NCI-H524 (cell line): ENCODE results near the gene TMEM219.

Experiments
- DNase-seq, 2 experiments: peaks; one replicate each; lab custom pipeline; 2025; lab: John Stamatoyannopoulos, UW

TMEM219 gene

GRCh38 chr16:29995324-29995910 lies 33.5 kb downstream of the TMEM219 start, which contains the start of gene HIRIP3:
Gene HIRIP3 (minus strand): TSS chr16:29995617. CDS start chr16:29995605, 12 bp downstream.
- DNase-seq, result peak; percentile 71 to 90

- peak; percentile 97 for DNase-seq
Measured at GRCh38 chr16:29995911-29996765, 34.3 kb downstream of the TMEM219 start, which contains the start of gene INO80E. Gene INO80E (plus strand): TSS chr16:29996241. CDS start chr16:29996311, 70 bp downstream.

- DNase-seq, result peak in 1 of 2 experiments; percentile 27
Measured at GRCh38 chr16:29996766-29997250, 34.9 kb downstream of the TMEM219 start.

- DNase-seq, result no peak
Measured at GRCh38 chr16:29999605-30000004, 37.7 kb downstream of the TMEM219 start.

GRCh38 chr16:30000735-30001631 lies 39.1 kb downstream of the TMEM219 start:
- no peak for DNase-seq

GRCh38 chr16:30002614-30003346 lies 40.9 kb downstream of the TMEM219 start:
- DNase-seq, result no peak

- no peak for DNase-seq
Measured at GRCh38 chr16:30003670-30004423, 42.0 kb downstream of the TMEM219 start.

- no peak for DNase-seq
Measured at GRCh38 chr16:30004424-30004776, 42.5 kb downstream of the TMEM219 start.

GRCh38 chr16:30004811-30005242 lies 42.9 kb downstream of the TMEM219 start:
- DNase-seq, result peak; percentile 65 to 85

GRCh38 chr16:30005341-30006094 lies 43.6 kb downstream of the TMEM219 start:
- peak; percentile 42 to 71 for DNase-seq

- no peak for DNase-seq
Measured at GRCh38 chr16:30006095-30006473, 44.2 kb downstream of the TMEM219 start.

GRCh38 chr16:30006659-30007377 lies 44.9 kb downstream of the TMEM219 start:
- no peak for DNase-seq

- no peak for DNase-seq
Measured at GRCh38 chr16:30007378-30007895, 45.6 kb downstream of the TMEM219 start.

GRCh38 chr16:30009085-30009862 lies 47.4 kb downstream of the TMEM219 start:
- no peak for DNase-seq

- DNase-seq, result peak in 1 of 2 experiments; percentile 39
Measured at GRCh38 chr16:30009990-30010843, 48.3 kb downstream of the TMEM219 start.

- peak; percentile 67 to 69 for DNase-seq
Measured at GRCh38 chr16:30010844-30011713, 49.2 kb downstream of the TMEM219 start, which contains the start of gene DOC2A. Gene DOC2A (minus strand): TSS chr16:30011027. CDS start chr16:30010222, 805 bp downstream.
